Glutamatergic neuron (in vitro differentiated cells): Measurements from ENCODE around the gene MCAM. TPM values are rescaled to one million over a fixed set of nuclear protein-coding genes. Genes with fewer than 3 reads are reported as not detected.

Experiments used
- DNase-seq: peaks from one replicate; pipeline ENCODE4 v3.0.0; 2022
- H3K27ac Mint-ChIP-seq: one replicate; pipeline ENCODE4 v1.8.0; 2020; ENCODE audit warnings: mild to moderate bottlenecking, mixed read lengths, inconsistent platforms; ENCODE audit not compliant: unreplicated experiment
- H3K27me3 Mint-ChIP-seq: one replicate; pipeline ENCODE4 v1.8.0; 2020; ENCODE audit warnings: mild to moderate bottlenecking, moderate library complexity, mixed read lengths, inconsistent platforms; ENCODE audit not compliant: unreplicated experiment
- H3K36me3 Mint-ChIP-seq: one replicate; pipeline ENCODE4 v1.8.0; 2020; ENCODE audit warnings: mild to moderate bottlenecking, mixed read lengths, inconsistent platforms; ENCODE audit not compliant: unreplicated experiment
- H3K4me1 Mint-ChIP-seq: one replicate; pipeline ENCODE4 v1.8.0; 2020; ENCODE audit warnings: mild to moderate bottlenecking, low read depth, mixed read lengths, inconsistent platforms; ENCODE audit not compliant: unreplicated experiment
- H3K4me3 Mint-ChIP-seq: one replicate; pipeline ENCODE4 v1.8.0; 2020; ENCODE audit warnings: mild to moderate bottlenecking, mixed read lengths, inconsistent platforms; ENCODE audit not compliant: unreplicated experiment
- H3K9me3 Mint-ChIP-seq: one replicate; pipeline ENCODE4 v1.8.0; 2020; ENCODE audit warnings: mild to moderate bottlenecking, moderate library complexity, mixed read lengths, inconsistent platforms; ENCODE audit not compliant: unreplicated experiment
- CTCF ChIP-seq: fragments of 200-600 bp; sonication (generic); IDR thresholded peaks from one replicate; pipeline ENCODE4 v1.5.0; 2021; ENCODE audit not compliant: partially characterized antibody, unreplicated experiment
- microRNA-seq: library from miRNA; unstranded; fragments of <30 nt; microRNA quantifications from one replicate; pipeline ENCODE4, GENCODE V29; 2020; ENCODE audit not compliant: unreplicated experiment
- total RNA-seq: library from RNA; stranded (reverse); fragmentation: NEBNext Ultra II Directional; extraction: Animal tissue kit (Norgen Biotek cat#: 25700); gene quantifications from one replicate; pipeline ENCODE4 v1.2.1, GENCODE V29; 2021; ENCODE audit not compliant: unreplicated experiment

Gene MCAM
- total RNA-seq, 1 donor from 2014 or later: 11.4 TPM

GRCh38 chr11:119263352-119263940 is 53.5 kb downstream of the MCAM start:
- no peak for DNase-seq
- Mint-ChIP-seq H3K27ac (no peak overlapping the region), H3K4me3 (no peak overlapping the region), H3K4me1 (peaks cover 1% of the 10 kb centered on the region), H3K36me3 (no peaks in the 10 kb centered on the region), H3K9me3 (no peaks in the 10 kb centered on the region), H3K27me3 (no peaks in the 10 kb centered on the region)
- no peak for TF ChIP-seq CTCF

- no peaks in the 10 kb centered on the region for H3K27me3 Mint-ChIP-seq
- TF ChIP-seq CTCF: no peak
- no peaks in the 10 kb centered on the region for H3K36me3 Mint-ChIP-seq
- H3K9me3 Mint-ChIP-seq: no peaks in the 10 kb centered on the region
- no peak overlapping the region for H3K27ac Mint-ChIP-seq
- DNase-seq: no peak
- no peak overlapping the region for H3K4me3 Mint-ChIP-seq
- peaks cover 1% of the 10 kb centered on the region for H3K4me1 Mint-ChIP-seq
Observed at GRCh38 chr11:119262668-119263351, 54.1 kb downstream of the MCAM start.

- H3K4me1 Mint-ChIP-seq: no peaks in the 10 kb centered on the region
- no peaks in the 10 kb centered on the region for H3K9me3 Mint-ChIP-seq
- H3K4me3 Mint-ChIP-seq: no peak overlapping the region
- H3K27ac Mint-ChIP-seq: no peak overlapping the region
- H3K27me3 Mint-ChIP-seq: no peaks in the 10 kb centered on the region
- no peak for TF ChIP-seq CTCF
- DNase-seq: no peak
- H3K36me3 Mint-ChIP-seq: no peaks in the 10 kb centered on the region
Observed at GRCh38 chr11:119258983-119259382, 57.9 kb downstream of the MCAM start.

Small RNA genes within 50 kb of the gene (microRNA-seq; reads per million reads assigned to microRNA genes)
- not detected for gene MIR6756

Other genes with a start within 250 kb of the MCAM start
- gene VPS11, start 249.3 kb downstream of the MCAM start, total RNA-seq: 32.7 TPM
- 30.4 TPM for gene HMBS, start 232.2 kb downstream of the MCAM start, total RNA-seq
- gene DPAGT1, start 215.3 kb downstream of the MCAM start, total RNA-seq: 36.1 TPM
- 32.8 TPM for gene C2CD2L, start 209.8 kb downstream of the MCAM start, total RNA-seq
- 58.1 TPM for gene HINFP, start 195.6 kb downstream of the MCAM start, total RNA-seq
- 2.4 TPM for gene ABCG4, start 168.1 kb downstream of the MCAM start, total RNA-seq
- gene NLRX1, start 148.4 kb downstream of the MCAM start, total RNA-seq: 1.7 TPM
- not detected for gene NHERF4, start 131.7 kb downstream of the MCAM start, total RNA-seq
- gene CBL, start 110.8 kb downstream of the MCAM start, total RNA-seq: 40.5 TPM
- 20.6 TPM for gene RNF26, start 17.4 kb upstream of the MCAM start, total RNA-seq
- gene C1QTNF5, start 23.8 kb upstream of the MCAM start, total RNA-seq: 0.32 TPM
- gene MFRP, start 29.6 kb upstream of the MCAM start, total RNA-seq: not detected
- 2.6 TPM for gene USP2, start 64.6 kb upstream of the MCAM start, total RNA-seq
- 22.0 TPM for gene THY1, start 106.0 kb upstream of the MCAM start, total RNA-seq